IPS-18a (cell line): ENCODE data around the gene TTBK1.

ENCODE experiments used
- H3K27ac ChIP-seq: one replicate; pipeline ENCODE4 v1.5.1; 2013; ENCODE audit warnings: low read length
- H3K27me3 ChIP-seq: one replicate; pipeline ENCODE4 v1.6.1; 2013; ENCODE audit warnings: mild to moderate bottlenecking, low read length; ENCODE audit not compliant: control insufficient read depth, insufficient read depth
- H3K36me3 ChIP-seq: one replicate; pipeline ENCODE4 v1.6.1; 2013; ENCODE audit warnings: low read depth, low read length; ENCODE audit not compliant: control insufficient read depth
- H3K4me1 ChIP-seq: one replicate; pipeline ENCODE4 v1.6.1; 2013; ENCODE audit warnings: low read depth, low read length; ENCODE audit not compliant: control insufficient read depth
- H3K4me3 ChIP-seq: one replicate; pipeline ENCODE4 v1.5.1; 2013; ENCODE audit warnings: low read length
- H3K9ac ChIP-seq: one replicate; pipeline ENCODE4 v1.6.1; 2013; ENCODE audit warnings: mild to moderate bottlenecking, low read length, moderate library complexity
- H3K9me3 ChIP-seq: one replicate; pipeline ENCODE4 v1.6.1; 2013; ENCODE audit warnings: low read depth, low read length; ENCODE audit not compliant: control insufficient read depth

Gene TTBK1

GRCh38 chr6:43226192-43226851 lies 17.0 kb upstream of the TTBK1 start:
- no peak overlapping the region for H3K4me3 ChIP-seq
- peaks cover 7% of the 10 kb centered on the region for H3K36me3 ChIP-seq
- H3K9me3 ChIP-seq, result no peaks in the 10 kb centered on the region
- H3K27ac ChIP-seq, result no peak overlapping the region
- H3K27me3 ChIP-seq, result peaks cover 18% of the 10 kb centered on the region
- H3K4me1 ChIP-seq, result no peaks in the 10 kb centered on the region
- H3K9ac ChIP-seq, result no peak overlapping the region

GRCh38 chr6:43228951-43229802 lies 14.1 kb upstream of the TTBK1 start, which contains the start of gene DNPH1:
DNPH1 (minus strand) TSS chr6:43229481; CDS start chr6:43229456, 25 bp downstream.
- peak within 1 kb of the TSS; percentile 63 for H3K4me3 ChIP-seq
- no peaks in the 10 kb centered on the region for H3K9me3 ChIP-seq
- H3K9ac ChIP-seq, result peak within 1 kb of the TSS; percentile 69
- no peak within 1 kb of the TSS for H3K27ac ChIP-seq
- no peaks in the 10 kb centered on the region for H3K4me1 ChIP-seq
- H3K27me3 ChIP-seq, result peaks cover 23% of the 10 kb centered on the region
- peaks cover under 1% of the 10 kb centered on the region for H3K36me3 ChIP-seq

- H3K27ac ChIP-seq, result no peak overlapping the region
Measured at GRCh38 chr6:43229803-43230620, 13.3 kb upstream of the TTBK1 start.

GRCh38 chr6:43231053-43231452 lies 12.2 kb upstream of the TTBK1 start:
- H3K27ac ChIP-seq, result no peak overlapping the region
- H3K4me1 ChIP-seq, result no peaks in the 10 kb centered on the region
- H3K27me3 ChIP-seq, result peaks cover 23% of the 10 kb centered on the region
- no peak overlapping the region for H3K9ac ChIP-seq
- H3K36me3 ChIP-seq, result no peaks in the 10 kb centered on the region
- H3K4me3 ChIP-seq, result no peak overlapping the region
- no peaks in the 10 kb centered on the region for H3K9me3 ChIP-seq

More at GRCh38 chr6:43229803-43230620, 13.3 kb upstream of the TTBK1 start:
- H3K4me3 ChIP-seq, result peak overlapping the region; percentile 63
- no peaks in the 10 kb centered on the region for H3K36me3 ChIP-seq
- no peaks in the 10 kb centered on the region for H3K4me1 ChIP-seq
- H3K9me3 ChIP-seq, result no peaks in the 10 kb centered on the region
- H3K27me3 ChIP-seq, result peaks cover 23% of the 10 kb centered on the region
- H3K9ac ChIP-seq, result no peak overlapping the region

- Histone ChIP-seq H3K4me1 (no peaks in the 10 kb centered on the region), H3K27ac (no peak overlapping the region), H3K36me3 (no peaks in the 10 kb centered on the region), H3K9me3 (no peaks in the 10 kb centered on the region), H3K4me3 (no peak overlapping the region), H3K27me3 (peaks cover 23% of the 10 kb centered on the region), H3K9ac (no peak overlapping the region)
Measured at GRCh38 chr6:43231735-43232450, 11.4 kb upstream of the TTBK1 start.

GRCh38 chr6:43235841-43236240 lies 7.4 kb upstream of the TTBK1 start:
- Histone ChIP-seq H3K36me3 (no peaks in the 10 kb centered on the region), H3K4me3 (no peak overlapping the region), H3K27me3 (peaks cover 30% of the 10 kb centered on the region), H3K4me1 (no peaks in the 10 kb centered on the region), H3K27ac (no peak overlapping the region), H3K9me3 (no peaks in the 10 kb centered on the region), H3K9ac (no peak overlapping the region)

GRCh38 chr6:43239054-43239453 lies 4.2 kb upstream of the TTBK1 start:
- H3K4me3 ChIP-seq, result no peak overlapping the region
- H3K27ac ChIP-seq, result no peak overlapping the region
- no peaks in the 10 kb centered on the region for H3K36me3 ChIP-seq
- no peaks in the 10 kb centered on the region for H3K9me3 ChIP-seq
- peaks cover 50% of the 10 kb centered on the region for H3K27me3 ChIP-seq
- no peaks in the 10 kb centered on the region for H3K4me1 ChIP-seq
- no peak overlapping the region for H3K9ac ChIP-seq

GRCh38 chr6:43240950-43241349 lies 2.3 kb upstream of the TTBK1 start:
- H3K9ac ChIP-seq, result no peak overlapping the region
- no peak overlapping the region for H3K27ac ChIP-seq

GRCh38 chr6:43241446-43241845 lies 1.8 kb upstream of the TTBK1 start:
- Histone ChIP-seq H3K4me1 (peaks cover 6% of the 10 kb centered on the region), H3K27me3 (peaks cover 71% of the 10 kb centered on the region), H3K4me3 (no peak overlapping the region), H3K36me3 (no peaks in the 10 kb centered on the region), H3K27ac (no peak overlapping the region), H3K9ac (no peak overlapping the region), H3K9me3 (no peaks in the 10 kb centered on the region)

More at GRCh38 chr6:43240950-43241349, 2.3 kb upstream of the TTBK1 start:
- H3K9me3 ChIP-seq, result no peaks in the 10 kb centered on the region
- H3K36me3 ChIP-seq, result no peaks in the 10 kb centered on the region
- peaks cover 69% of the 10 kb centered on the region for H3K27me3 ChIP-seq
- H3K4me1 ChIP-seq, result peaks cover 2% of the 10 kb centered on the region
- no peak overlapping the region for H3K4me3 ChIP-seq

- Histone ChIP-seq H3K4me3 (no peak overlapping the region), H3K4me1 (peaks cover 6% of the 10 kb centered on the region), H3K9me3 (no peaks in the 10 kb centered on the region), H3K9ac (no peak overlapping the region), H3K27ac (no peak overlapping the region), H3K36me3 (no peaks in the 10 kb centered on the region), H3K27me3 (peaks cover 60% of the 10 kb centered on the region)
Measured at GRCh38 chr6:43243664-43244321, 512 bp downstream of the TTBK1 start.
